Neuronal stem cell (in vitro differentiated cells): Measurements from ENCODE around the gene HSFX3.
"Not testable (repeated sequence)": the region's sequence is repeated elsewhere in the genome, so short reads cannot be mapped to it uniquely, and the experiment has no call there.

Experiments
- DNase-seq: peaks from one replicate; pipeline ENCODE4 v3.0.0-alpha.2; 2013; ENCODE audit warnings: low spot score
- H2AFZ ChIP-seq: one replicate; pipeline ENCODE4 v1.6.1; 2013; ENCODE audit warnings: mild to moderate bottlenecking, low read length, inconsistent platforms
- H2AK5ac ChIP-seq: 2 replicates; pipeline ENCODE4 v1.6.1; 2013; ENCODE audit warnings: low read depth, mild to moderate bottlenecking, inconsistent platforms, low read length, moderate library complexity, mixed read lengths
- H2BK120ac ChIP-seq: 2 replicates; pipeline ENCODE4 v1.6.1; 2013; ENCODE audit warnings: low read depth, mild to moderate bottlenecking, inconsistent platforms, low read length, moderate library complexity, mixed read lengths
- H2BK12ac ChIP-seq: one replicate; pipeline ENCODE4 v1.6.1; 2013; ENCODE audit warnings: low read length, inconsistent platforms
- H2BK15ac ChIP-seq: 2 replicates; pipeline ENCODE4 v1.6.1; 2013; ENCODE audit warnings: mild to moderate bottlenecking, low read length, inconsistent platforms, mixed read lengths
- H2BK5ac ChIP-seq: one replicate; pipeline ENCODE4 v1.6.1; 2013; ENCODE audit warnings: inconsistent platforms, mild to moderate bottlenecking, low read length, moderate library complexity
- H3K14ac ChIP-seq: one replicate; pipeline ENCODE4 v1.6.1; 2013; ENCODE audit warnings: low read length, inconsistent platforms
- H3K18ac ChIP-seq: 2 replicates; pipeline ENCODE4 v1.6.1; 2013; ENCODE audit warnings: low read length, inconsistent platforms
- H3K23ac ChIP-seq: 2 replicates; pipeline ENCODE4 v1.6.1; 2013; ENCODE audit warnings: low read depth, mild to moderate bottlenecking, mixed read lengths, low read length, inconsistent platforms; ENCODE audit not compliant: poor library complexity
- H3K27ac ChIP-seq: replicated peaks from 3 replicates; pipeline ENCODE4 v1.5.1; 2013; ENCODE audit warnings: low read length, inconsistent platforms
- H3K27me3 ChIP-seq, 3 experiments: 2 replicates each; pipeline ENCODE4 v1.6.1; 2013; ENCODE audit warnings: low read length in 3 of 3, mild to moderate bottlenecking in 2 of 3, inconsistent platforms in 1 of 3, low read depth in 1 of 3, mixed read lengths in 1 of 3, moderate library complexity in 1 of 3; ENCODE audit not compliant: control insufficient read depth in 3 of 3, insufficient read depth in 3 of 3
- H3K36me3 ChIP-seq, 2 donors: replicated peaks in 1 of 2; 2 replicates each; pipeline ENCODE4 v1.6.1; 2013; ENCODE audit warnings: low read length in 2 of 2; ENCODE audit not compliant: control insufficient read depth in 2 of 2, insufficient read depth in 2 of 2
- H3K4ac ChIP-seq: 2 replicates; pipeline ENCODE4 v1.6.1; 2013; ENCODE audit warnings: inconsistent platforms, mild to moderate bottlenecking, low read length, moderate library complexity
- H3K4me1 ChIP-seq, 2 donors: 1 replicate in 1 of 2; 2 replicates in 1 of 2; pipeline ENCODE4 v1.6.1; 2013; ENCODE audit warnings: low read length in 2 of 2, low read depth in 1 of 2; ENCODE audit not compliant: control insufficient read depth in 2 of 2, insufficient read depth in 1 of 2
- H3K4me2 ChIP-seq: one replicate; pipeline ENCODE4 v1.6.1; 2013; ENCODE audit warnings: mild to moderate bottlenecking, low read length, inconsistent platforms; ENCODE audit not compliant: insufficient read depth, poor library complexity, severe bottlenecking
- H3K4me3 ChIP-seq, 2 donors: 2 replicates each; pipeline ENCODE4 v1.5.1; 2013; ENCODE audit warnings: low read length in 2 of 2, mild to moderate bottlenecking in 2 of 2, inconsistent platforms in 1 of 2, moderate library complexity in 1 of 2
- H3K79me1 ChIP-seq: one replicate; pipeline ENCODE4 v1.6.1; 2013; ENCODE audit warnings: low read depth, mild to moderate bottlenecking, inconsistent platforms, low read length, moderate library complexity
- H3K9ac ChIP-seq: one replicate; pipeline ENCODE4 v1.6.1; 2013; ENCODE audit warnings: mild to moderate bottlenecking, low read depth, low read length, inconsistent platforms; ENCODE audit not compliant: poor library complexity
- H3K9me3 ChIP-seq, 2 donors: replicated peaks in 1 of 2; 2 replicates each; pipeline versions ENCODE3 to v1.6.1; 2013; ENCODE audit warnings: low read length in 2 of 2, mild to moderate bottlenecking in 2 of 2, inconsistent platforms in 1 of 2, low read depth in 1 of 2, mixed read lengths in 1 of 2, moderate library complexity in 1 of 2; ENCODE audit not compliant: control insufficient read depth in 2 of 2, insufficient read depth in 1 of 2
- H4K8ac ChIP-seq: one replicate; pipeline ENCODE4 v1.6.1; 2013; ENCODE audit warnings: low read depth, mild to moderate bottlenecking, inconsistent platforms, low read length, moderate library complexity
- H4K91ac ChIP-seq: one replicate; pipeline ENCODE4 v1.6.1; 2013; ENCODE audit warnings: low read length, low read depth, mild to moderate bottlenecking, inconsistent platforms; ENCODE audit not compliant: poor library complexity
- WGBS, 2 donors: extraction: QIAGEN DNeasy Blood & Tissue Kit; methylation state at CpG; one replicate each; pipeline ENCODE4 v1.1.7; 2013; ENCODE audit warnings: missing lambda C conversion rate in 2 of 2, mixed read lengths in 1 of 2; ENCODE audit not compliant: insufficient read length in 2 of 2, insufficient replicate concordance in 1 of 2; ENCODE audit errors: extremely low coverage in 2 of 2; 5-methylcytosine and 5-hydroxymethylcytosine counted together

HSFX3 gene

GRCh38 chrX:149546962-149547361 is 2.8 kb downstream of the HSFX3 start:
- not testable (repeated sequence) for H4K91ac ChIP-seq

GRCh38 chrX:149545545-149546543 is 3.9 kb downstream of the HSFX3 start:
- not testable (repeated sequence) for H3K4me3 ChIP-seq, H3K4ac ChIP-seq, H3K36me3 ChIP-seq, H2AFZ ChIP-seq, H2BK12ac ChIP-seq, DNase-seq, H3K18ac ChIP-seq, H3K4me1 ChIP-seq, H3K4me2 ChIP-seq, H3K79me1 ChIP-seq, H3K27me3 ChIP-seq, H4K91ac ChIP-seq, H2BK5ac ChIP-seq, H3K9me3 ChIP-seq, H3K14ac ChIP-seq, H3K27ac ChIP-seq, H2BK15ac ChIP-seq, H3K9ac ChIP-seq, H3K23ac ChIP-seq, H2BK120ac ChIP-seq, H2AK5ac ChIP-seq, H4K8ac ChIP-seq
- WGBS, 2 donors = no CpG with 5 or more reads among the region's 29 CpGs

More at GRCh38 chrX:149546962-149547361, 2.8 kb downstream of the HSFX3 start:
- H2BK5ac ChIP-seq, H3K23ac ChIP-seq, H2AFZ ChIP-seq, H3K14ac ChIP-seq, H2BK15ac ChIP-seq, H3K36me3 ChIP-seq, H3K4ac ChIP-seq, H2BK120ac ChIP-seq, H2BK12ac ChIP-seq, H3K4me3 ChIP-seq, H3K18ac ChIP-seq, H3K9ac ChIP-seq, H3K27ac ChIP-seq, H3K4me1 ChIP-seq, H2AK5ac ChIP-seq, H3K27me3 ChIP-seq, H3K4me2 ChIP-seq, H3K79me1 ChIP-seq, H3K9me3 ChIP-seq, H4K8ac ChIP-seq, DNase-seq: not testable (repeated sequence)
- no CpG with 5 or more reads among the region's 1 CpG for WGBS, 2 donors

- H3K23ac ChIP-seq = no peak overlapping the region
- no peak for DNase-seq
- H3K4me2 ChIP-seq = peak overlapping the region; percentile 83
- H2AK5ac ChIP-seq = no peak overlapping the region
- H3K9ac ChIP-seq = no peak overlapping the region
- no peak overlapping the region for H2BK12ac ChIP-seq
- H3K36me3 ChIP-seq = no peaks in the 10 kb centered on the region
- H2AFZ ChIP-seq = peak overlapping the region; percentile 85
- H2BK15ac ChIP-seq = no peak overlapping the region
- H3K4me3 ChIP-seq = peak overlapping the region; percentile 57 to 89
- no peak overlapping the region for H3K27ac ChIP-seq
- no peaks in the 10 kb centered on the region for H3K27me3 ChIP-seq
- no peak overlapping the region for H3K4ac ChIP-seq
- H4K8ac ChIP-seq = no peak overlapping the region
- H3K9me3 ChIP-seq = no peaks in the 10 kb centered on the region
- H2BK5ac ChIP-seq = no peak overlapping the region
- H2BK120ac ChIP-seq = no peak overlapping the region
- WGBS, 2 donors = no CpG with 5 or more reads among the region's 13 CpGs
- no peak overlapping the region for H4K91ac ChIP-seq
- H3K18ac ChIP-seq = peak overlapping the region; percentile 17
- no peak overlapping the region for H3K14ac ChIP-seq
- H3K4me1 ChIP-seq = no peaks in the 10 kb centered on the region
- no peaks in the 10 kb centered on the region for H3K79me1 ChIP-seq
Observed at GRCh38 chrX:149541521-149542047, 8.1 kb downstream of the HSFX3 start.
